ENCODE data around the gene MTCH2.

The MTCH2 gene

GRCh38 chr11:47593492-47593933 is 48.8 kb downstream of the MTCH2 start:
- TF ChIP-seq CTCF (IDR thresholded peaks at IDR 0.05) = no peak

- no peak for TF ChIP-seq CTCF (IDR thresholded peaks at IDR 0.05)
Observed at GRCh38 chr11:47592970-47593369, 49.4 kb downstream of the MTCH2 start.

GRCh38 chr11:47592251-47592650 is 50.1 kb downstream of the MTCH2 start:
- TF ChIP-seq CTCF (IDR thresholded peaks at IDR 0.05) = no peak

GRCh38 chr11:47591764-47592163 is 50.6 kb downstream of the MTCH2 start:
- no peak for TF ChIP-seq CTCF (IDR thresholded peaks at IDR 0.05)

GRCh38 chr11:47589977-47590861 is 52.1 kb downstream of the MTCH2 start:
- TF ChIP-seq CTCF (IDR thresholded peaks at IDR 0.05) = no peak

- TF ChIP-seq CTCF (IDR thresholded peaks at IDR 0.05) = no peak
Observed at GRCh38 chr11:47589584-47589976, 52.8 kb downstream of the MTCH2 start.

GRCh38 chr11:47589118-47589517 is 53.2 kb downstream of the MTCH2 start:
- TF ChIP-seq CTCF (IDR thresholded peaks at IDR 0.05) = no peak

All from LNCAP (cell line).